SIG-M5 treated with dmso at 0.1 percent for 504 hours (cell line): ENCODE data around the gene BRPF3.

Experiments used
- DNase-seq: peaks from one replicate; lab custom pipeline; 2025; ENCODE audit not compliant: unreplicated experiment; lab: John Stamatoyannopoulos, UW

The BRPF3 gene

GRCh38 chr6:36227379-36228228, 31.1 kb downstream of the BRPF3 start:
- no peak for DNase-seq

GRCh38 chr6:36229223-36229622, 32.7 kb downstream of the BRPF3 start:
- DNase-seq: no peak

GRCh38 chr6:36230371-36230770, 33.8 kb downstream of the BRPF3 start:
- no peak for DNase-seq

- no peak for DNase-seq
These were observed 35.6 kb downstream of the BRPF3 start for GRCh38 chr6:36232172-36232571.

GRCh38 chr6:36235309-36235708, 38.8 kb downstream of the BRPF3 start:
- no peak for DNase-seq

- no peak for DNase-seq
These were observed 39.3 kb downstream of the BRPF3 start for GRCh38 chr6:36235862-36236261.

- no peak for DNase-seq
These were observed 43.2 kb downstream of the BRPF3 start for GRCh38 chr6:36239774-36240173.

- DNase-seq: peak; percentile 73
These were observed 45.2 kb downstream of the BRPF3 start for GRCh38 chr6:36241728-36242127.

GRCh38 chr6:36242161-36242560, 45.6 kb downstream of the BRPF3 start:
- DNase-seq: no peak

GRCh38 chr6:36242626-36243025, 46.1 kb downstream of the BRPF3 start:
- no peak for DNase-seq

- no peak for DNase-seq
These were observed 47.1 kb downstream of the BRPF3 start for GRCh38 chr6:36243562-36244212.

GRCh38 chr6:36244641-36245280, 48.2 kb downstream of the BRPF3 start:
- DNase-seq: no peak

GRCh38 chr6:36245572-36246061, 49.1 kb downstream of the BRPF3 start:
- no peak for DNase-seq

- DNase-seq: peak; percentile 72
These were observed 50.1 kb downstream of the BRPF3 start for GRCh38 chr6:36246506-36247268.

- DNase-seq: no peak
These were observed 51.1 kb downstream of the BRPF3 start for GRCh38 chr6:36247693-36248092.

- peak; percentile 20 for DNase-seq
These were observed 52.4 kb downstream of the BRPF3 start for GRCh38 chr6:36248980-36249379.

- no peak for DNase-seq
These were observed 53.0 kb downstream of the BRPF3 start for GRCh38 chr6:36249536-36249935.

- DNase-seq: no peak
These were observed 55.5 kb downstream of the BRPF3 start for GRCh38 chr6:36252005-36252404.

- DNase-seq: no peak
These were observed 67.0 kb downstream of the BRPF3 start for GRCh38 chr6:36263390-36264000.

GRCh38 chr6:36265744-36266143, 69.2 kb downstream of the BRPF3 start:
- no peak for DNase-seq
